Measurements from ENCODE around the gene CEBPG. TPM values are rescaled to one million over a fixed set of nuclear protein-coding genes. Genes with fewer than 3 reads are reported as not detected.

The CEBPG gene
- 10 to 100 TPM; 18.3 to 20.6 TPM for polyA plus RNA-seq

DNA sequence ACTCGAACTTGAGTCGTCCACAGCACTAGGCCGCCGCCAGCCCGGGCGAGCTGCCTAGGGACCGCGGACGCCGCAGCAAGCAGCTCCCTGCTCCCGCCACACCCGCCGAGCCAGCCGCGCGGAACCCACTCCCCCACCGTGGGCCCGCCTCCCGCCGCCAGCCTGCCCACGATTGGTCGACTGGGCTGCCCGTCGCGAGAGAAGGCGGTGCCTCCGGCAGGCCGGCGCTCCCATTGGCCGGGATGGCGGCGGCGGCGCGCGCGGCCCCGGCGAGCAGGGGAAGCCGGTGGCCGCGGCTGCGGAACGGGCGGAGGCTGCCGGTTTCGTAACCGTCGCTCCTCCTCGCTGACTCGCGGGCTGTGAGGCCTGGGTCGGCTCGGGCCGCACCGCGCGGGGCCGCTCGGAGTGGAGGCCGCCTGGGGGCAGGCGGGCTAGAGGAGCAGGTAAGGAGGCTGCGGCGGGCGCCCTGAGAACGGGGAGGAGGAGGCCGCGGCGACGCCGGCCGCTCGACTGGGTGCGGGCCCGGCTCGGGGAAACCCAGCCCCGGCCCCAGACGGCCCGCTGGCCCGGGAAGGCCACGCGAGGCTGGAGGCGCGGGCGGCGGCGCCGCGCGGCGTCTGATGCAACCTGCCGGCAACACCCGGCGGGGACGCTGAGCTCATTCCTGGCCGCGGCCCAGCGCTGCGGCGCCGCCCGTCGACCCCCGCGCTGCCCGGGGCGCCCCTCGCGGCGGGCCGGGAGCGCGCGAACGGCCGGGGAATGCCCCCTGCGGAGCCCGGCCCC lies at the start of gene CEBPG:
TSS of gene CEBPG (plus strand) at position 257 of the 783 bp plus-strand sequence. CDS start 5,531 bp downstream, outside the sequence.
- peaks cover 0 to 10% of the 10 kb centered on the region in 2 donors for H3K4me1 ChIP-seq (ENCODE audit: control insufficient read depth in 2 of 2, insufficient read depth in 2 of 2, low read length in 1 of 2)
- peak within 1 kb of the TSS; percentile 98 to 99 for H3K27ac ChIP-seq (ENCODE audit: low read depth in 2 of 2, low read length in 1 of 2)
- 0% methylated on average over 105 to 118 of the region's 118 CpGs for WGBS, 2 donors
- no peaks in the 10 kb centered on the region for H3K27me3 ChIP-seq (ENCODE audit: control insufficient read depth in 1 of 2, insufficient read depth in 2 of 2, low read length in 2 of 2)
- H3K9me3 ChIP-seq (ENCODE audit: control insufficient read depth in 2 of 2, insufficient read depth in 1 of 2, low read depth in 1 of 2, low read length in 1 of 2), result no peaks in the 10 kb centered on the region
- H3K4me3 ChIP-seq (ENCODE audit: low read depth in 1 of 2, low read length in 2 of 2), result peak within 1 kb of the TSS; percentile 70 to 99
- no peaks in the 10 kb centered on the region for H3K36me3 ChIP-seq (ENCODE audit: control insufficient read depth in 2 of 2, insufficient read depth in 2 of 2, low read length in 1 of 2)

DNA sequence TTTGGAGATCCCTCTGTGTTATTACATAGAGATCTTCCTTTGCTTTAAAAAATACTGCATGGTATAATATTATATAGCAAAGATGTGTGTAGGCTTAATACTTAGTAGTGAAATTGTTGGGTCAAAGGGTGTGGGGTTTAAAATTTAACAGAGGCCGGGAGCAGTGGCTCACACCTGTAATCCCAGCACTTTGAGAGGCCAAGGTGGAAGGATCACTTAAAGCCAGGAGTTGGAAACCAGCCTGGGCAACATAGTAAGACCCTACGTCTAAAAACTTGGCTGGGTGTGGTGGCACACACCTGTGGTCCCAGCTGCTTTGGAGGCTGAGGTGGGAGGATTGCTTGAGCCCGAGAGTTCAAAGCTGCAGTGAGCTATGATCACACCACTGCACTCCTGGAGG lies 48.9 kb upstream of the CEBPG start:
- Histone ChIP-seq H3K36me3 (ENCODE audit: control insufficient read depth in 2 of 2, insufficient read depth in 2 of 2, low read length in 1 of 2) (no peaks in the 10 kb centered on the region), H3K27me3 (ENCODE audit: control insufficient read depth in 1 of 2, insufficient read depth in 2 of 2, low read length in 2 of 2) (no peaks in the 10 kb centered on the region), H3K27ac (ENCODE audit: low read depth in 2 of 2, low read length in 1 of 2) (no peak overlapping the region), H3K4me1 (ENCODE audit: control insufficient read depth in 2 of 2, insufficient read depth in 2 of 2, low read length in 1 of 2) (no peaks in the 10 kb centered on the region), H3K9me3 (ENCODE audit: control insufficient read depth in 2 of 2, insufficient read depth in 1 of 2, low read depth in 1 of 2, low read length in 1 of 2) (peaks cover 0 to 4% of the 10 kb centered on the region in 2 donors), H3K4me3 (ENCODE audit: low read depth in 1 of 2, low read length in 2 of 2) (no peak overlapping the region)
- WGBS, 2 donors, result 78 to 79% methylated on average over 3 of the region's 3 CpGs

DNA sequence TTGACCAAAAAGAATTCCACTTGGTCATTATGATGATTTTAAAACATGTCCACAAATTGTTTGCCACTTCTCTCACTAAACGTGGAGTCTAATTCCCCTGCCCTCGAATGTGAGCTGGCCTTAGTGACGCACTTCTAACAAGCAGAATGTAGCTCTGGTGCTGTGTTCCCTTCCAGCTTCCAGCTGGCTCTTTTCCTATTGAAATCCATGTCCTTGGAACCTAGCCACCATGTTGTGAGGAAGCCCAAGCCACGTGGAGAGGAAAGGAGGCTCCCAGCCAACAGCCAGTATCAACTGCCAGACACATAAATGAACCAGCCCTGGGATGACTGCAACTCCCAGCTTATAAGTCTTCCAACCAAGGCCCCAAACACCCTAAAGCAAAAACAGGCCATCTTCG lies 47.6 kb upstream of the CEBPG start:
- Histone ChIP-seq H3K27ac (ENCODE audit: low read depth in 2 of 2, low read length in 1 of 2) (no peak overlapping the region), H3K4me3 (ENCODE audit: low read depth in 1 of 2, low read length in 2 of 2) (no peak overlapping the region), H3K36me3 (ENCODE audit: control insufficient read depth in 2 of 2, insufficient read depth in 2 of 2, low read length in 1 of 2) (no peaks in the 10 kb centered on the region), H3K27me3 (ENCODE audit: control insufficient read depth in 1 of 2, insufficient read depth in 2 of 2, low read length in 2 of 2) (no peaks in the 10 kb centered on the region), H3K4me1 (ENCODE audit: control insufficient read depth in 2 of 2, insufficient read depth in 2 of 2, low read length in 1 of 2) (no peaks in the 10 kb centered on the region), H3K9me3 (ENCODE audit: control insufficient read depth in 2 of 2, insufficient read depth in 1 of 2, low read depth in 1 of 2, low read length in 1 of 2) (peaks cover 0 to 4% of the 10 kb centered on the region in 2 donors)
- WGBS, 2 donors, result 30 to 56% methylated on average over 5 of the region's 5 CpGs

DNA sequence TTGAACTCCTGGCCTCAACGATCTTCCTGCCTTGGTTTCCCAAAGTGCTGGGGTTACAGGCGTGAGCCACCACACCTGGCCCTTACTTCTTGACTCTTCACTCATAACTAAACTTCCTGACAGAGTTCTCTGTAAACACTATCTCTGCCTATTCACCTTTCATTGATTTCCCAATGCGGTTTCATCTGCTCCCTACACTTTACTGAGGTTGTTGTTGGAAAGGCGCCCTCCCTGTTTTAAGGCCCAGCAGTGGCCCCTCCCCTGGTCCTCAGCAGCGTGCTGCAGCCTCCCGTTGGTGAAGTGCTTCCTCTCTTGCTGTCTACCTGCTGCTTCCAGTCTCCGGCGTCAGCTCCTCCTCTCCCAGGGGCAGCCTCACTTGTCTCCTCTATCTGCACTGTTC lies 44.4 kb upstream of the CEBPG start:
- Histone ChIP-seq H3K4me1 (ENCODE audit: control insufficient read depth in 2 of 2, insufficient read depth in 2 of 2, low read length in 1 of 2) (no peaks in the 10 kb centered on the region), H3K36me3 (ENCODE audit: control insufficient read depth in 2 of 2, insufficient read depth in 2 of 2, low read length in 1 of 2) (no peaks in the 10 kb centered on the region), H3K27ac (ENCODE audit: low read depth in 2 of 2, low read length in 1 of 2) (no peak overlapping the region), H3K4me3 (ENCODE audit: low read depth in 1 of 2, low read length in 2 of 2) (no peak overlapping the region), H3K27me3 (ENCODE audit: control insufficient read depth in 1 of 2, insufficient read depth in 2 of 2, low read length in 2 of 2) (no peaks in the 10 kb centered on the region), H3K9me3 (ENCODE audit: control insufficient read depth in 2 of 2, insufficient read depth in 1 of 2, low read depth in 1 of 2, low read length in 1 of 2) (peaks cover 0 to 4% of the 10 kb centered on the region in 2 donors)
- 67 to 76% methylated on average over 8 of the region's 8 CpGs for WGBS, 2 donors

- Histone ChIP-seq H3K4me1 (ENCODE audit: control insufficient read depth in 2 of 2, insufficient read depth in 2 of 2, low read length in 1 of 2) (no peaks in the 10 kb centered on the region), H3K9me3 (ENCODE audit: control insufficient read depth in 2 of 2, insufficient read depth in 1 of 2, low read depth in 1 of 2, low read length in 1 of 2) (peaks cover 0 to 4% of the 10 kb centered on the region in 2 donors), H3K4me3 (ENCODE audit: low read depth in 1 of 2, low read length in 2 of 2) (no peak overlapping the region), H3K27me3 (ENCODE audit: control insufficient read depth in 1 of 2, insufficient read depth in 2 of 2, low read length in 2 of 2) (no peaks in the 10 kb centered on the region), H3K36me3 (ENCODE audit: control insufficient read depth in 2 of 2, insufficient read depth in 2 of 2, low read length in 1 of 2) (no peaks in the 10 kb centered on the region), H3K27ac (ENCODE audit: low read depth in 2 of 2, low read length in 1 of 2) (no peak overlapping the region)
- WGBS, 2 donors, result 74 to 81% methylated on average over 4 of the region's 4 CpGs
Observed at GRCh38 chr19:33329736-33330135, 43.8 kb upstream of the CEBPG start.

DNA sequence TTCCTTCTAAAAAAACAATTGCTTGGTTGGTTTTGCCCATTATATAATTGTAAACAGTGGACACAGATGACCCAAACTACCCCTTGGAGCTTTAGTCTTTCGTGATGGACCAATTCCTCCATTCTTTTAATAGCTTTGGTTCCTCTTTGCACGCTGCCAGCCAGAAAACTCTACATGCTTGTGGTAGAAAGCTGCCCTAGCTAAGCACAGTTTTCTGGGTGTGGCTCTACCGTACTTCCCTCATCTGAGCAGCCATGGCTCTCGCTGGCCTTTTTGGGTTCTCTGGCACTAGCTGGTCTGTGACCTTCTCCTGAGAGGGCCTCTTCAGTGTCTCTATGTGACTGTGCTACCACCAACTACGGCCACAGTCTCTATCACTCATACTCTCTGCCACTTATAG lies 41.3 kb upstream of the CEBPG start:
- Histone ChIP-seq H3K4me3 (ENCODE audit: low read depth in 1 of 2, low read length in 2 of 2) (no peak overlapping the region), H3K36me3 (ENCODE audit: control insufficient read depth in 2 of 2, insufficient read depth in 2 of 2, low read length in 1 of 2) (no peaks in the 10 kb centered on the region), H3K27ac (ENCODE audit: low read depth in 2 of 2, low read length in 1 of 2) (no peak overlapping the region), H3K27me3 (ENCODE audit: control insufficient read depth in 1 of 2, insufficient read depth in 2 of 2, low read length in 2 of 2) (no peaks in the 10 kb centered on the region), H3K9me3 (ENCODE audit: control insufficient read depth in 2 of 2, insufficient read depth in 1 of 2, low read depth in 1 of 2, low read length in 1 of 2) (no peaks in the 10 kb centered on the region), H3K4me1 (ENCODE audit: control insufficient read depth in 2 of 2, insufficient read depth in 2 of 2, low read length in 1 of 2) (no peaks in the 10 kb centered on the region)
- 79 to 81% methylated on average over 5 of the region's 5 CpGs for WGBS, 2 donors

DNA sequence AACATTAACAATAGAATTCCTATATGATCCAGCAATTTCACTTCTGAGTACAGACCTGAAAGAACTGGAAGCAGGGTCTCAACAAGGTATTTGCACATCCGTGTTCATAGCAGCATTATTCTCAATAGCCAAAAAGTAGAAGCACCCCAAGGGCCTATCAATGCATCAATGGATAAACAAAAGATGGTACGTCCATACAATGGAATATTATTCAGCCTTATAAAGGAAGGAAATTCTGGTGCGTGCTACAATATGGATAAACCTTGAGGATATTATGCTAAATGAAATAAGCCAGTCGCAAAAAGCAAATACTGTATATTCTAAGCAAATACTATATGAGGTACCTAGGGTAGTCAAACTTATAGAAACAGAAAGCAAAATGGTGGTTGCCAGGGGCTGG lies 40.4 kb upstream of the CEBPG start:
- 95% methylated on average over 4 of the region's 4 CpGs for WGBS, 2 donors
- Histone ChIP-seq H3K27ac (ENCODE audit: low read depth in 2 of 2, low read length in 1 of 2) (no peak overlapping the region), H3K9me3 (ENCODE audit: control insufficient read depth in 2 of 2, insufficient read depth in 1 of 2, low read depth in 1 of 2, low read length in 1 of 2) (no peaks in the 10 kb centered on the region), H3K27me3 (ENCODE audit: control insufficient read depth in 1 of 2, insufficient read depth in 2 of 2, low read length in 2 of 2) (no peaks in the 10 kb centered on the region), H3K4me3 (ENCODE audit: low read depth in 1 of 2, low read length in 2 of 2) (no peak overlapping the region), H3K4me1 (ENCODE audit: control insufficient read depth in 2 of 2, insufficient read depth in 2 of 2, low read length in 1 of 2) (no peaks in the 10 kb centered on the region), H3K36me3 (ENCODE audit: control insufficient read depth in 2 of 2, insufficient read depth in 2 of 2, low read length in 1 of 2) (no peaks in the 10 kb centered on the region)

GRCh38 chr19:33333642-33334041 lies 39.9 kb upstream of the CEBPG start:
- 87 to 91% methylated on average over 3 of the region's 3 CpGs for WGBS, 2 donors
- Histone ChIP-seq H3K27me3 (ENCODE audit: control insufficient read depth in 1 of 2, insufficient read depth in 2 of 2, low read length in 2 of 2) (no peaks in the 10 kb centered on the region), H3K36me3 (ENCODE audit: control insufficient read depth in 2 of 2, insufficient read depth in 2 of 2, low read length in 1 of 2) (no peaks in the 10 kb centered on the region), H3K27ac (ENCODE audit: low read depth in 2 of 2, low read length in 1 of 2) (no peak overlapping the region), H3K4me3 (ENCODE audit: low read depth in 1 of 2, low read length in 2 of 2) (no peak overlapping the region), H3K9me3 (ENCODE audit: control insufficient read depth in 2 of 2, insufficient read depth in 1 of 2, low read depth in 1 of 2, low read length in 1 of 2) (no peaks in the 10 kb centered on the region), H3K4me1 (ENCODE audit: control insufficient read depth in 2 of 2, insufficient read depth in 2 of 2, low read length in 1 of 2) (no peaks in the 10 kb centered on the region)

DNA sequence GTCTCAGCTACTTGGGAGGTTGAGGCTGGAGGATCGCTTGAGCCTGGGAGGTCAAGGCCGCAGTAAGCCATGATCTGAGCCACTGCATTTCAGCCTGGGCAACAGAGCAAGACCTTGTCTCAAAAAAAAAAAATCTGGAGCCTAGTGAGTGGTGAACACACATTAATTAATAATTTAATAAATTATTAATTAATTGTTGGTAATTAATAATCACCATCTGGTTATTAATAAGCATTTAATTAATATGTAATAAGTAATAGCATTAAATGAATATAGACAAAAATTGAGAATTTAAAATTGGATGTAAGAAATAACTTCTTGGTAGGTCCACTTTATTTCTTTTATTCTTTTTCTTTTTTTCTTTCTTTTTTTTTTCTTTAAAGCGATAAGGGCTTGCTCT lies 39.2 kb upstream of the CEBPG start:
- Histone ChIP-seq H3K4me3 (ENCODE audit: low read depth in 1 of 2, low read length in 2 of 2) (no peak overlapping the region), H3K4me1 (ENCODE audit: control insufficient read depth in 2 of 2, insufficient read depth in 2 of 2, low read length in 1 of 2) (no peaks in the 10 kb centered on the region), H3K27ac (ENCODE audit: low read depth in 2 of 2, low read length in 1 of 2) (no peak overlapping the region), H3K9me3 (ENCODE audit: control insufficient read depth in 2 of 2, insufficient read depth in 1 of 2, low read depth in 1 of 2, low read length in 1 of 2) (no peaks in the 10 kb centered on the region), H3K36me3 (ENCODE audit: control insufficient read depth in 2 of 2, insufficient read depth in 2 of 2, low read length in 1 of 2) (no peaks in the 10 kb centered on the region), H3K27me3 (ENCODE audit: control insufficient read depth in 1 of 2, insufficient read depth in 2 of 2, low read length in 2 of 2) (no peaks in the 10 kb centered on the region)
- WGBS, 2 donors, result 99 to 100% methylated on average over 3 of the region's 3 CpGs

DNA sequence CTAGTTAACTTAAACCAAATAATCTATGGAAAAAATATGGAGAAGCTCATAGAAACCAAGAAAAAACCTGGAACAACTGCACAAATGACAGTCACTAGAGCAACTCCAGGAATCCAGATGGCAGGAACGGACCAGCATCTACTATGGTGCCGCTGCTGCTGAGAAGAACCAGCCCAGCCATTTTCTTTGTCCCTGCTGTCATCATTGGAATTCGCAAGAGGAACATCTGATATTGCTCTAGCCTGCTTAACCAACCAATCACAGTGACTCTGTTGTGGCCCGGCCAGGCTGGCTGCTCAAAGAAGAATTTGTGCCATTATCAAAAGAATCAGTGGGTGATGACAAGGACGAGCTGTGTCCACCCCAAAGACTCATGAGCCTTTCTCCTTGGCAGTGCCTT lies 38.1 kb upstream of the CEBPG start:
- Histone ChIP-seq H3K27me3 (ENCODE audit: control insufficient read depth in 1 of 2, insufficient read depth in 2 of 2, low read length in 2 of 2) (no peaks in the 10 kb centered on the region), H3K4me1 (ENCODE audit: control insufficient read depth in 2 of 2, insufficient read depth in 2 of 2, low read length in 1 of 2) (no peaks in the 10 kb centered on the region), H3K36me3 (ENCODE audit: control insufficient read depth in 2 of 2, insufficient read depth in 2 of 2, low read length in 1 of 2) (no peaks in the 10 kb centered on the region), H3K27ac (ENCODE audit: low read depth in 2 of 2, low read length in 1 of 2) (no peak overlapping the region), H3K9me3 (ENCODE audit: control insufficient read depth in 2 of 2, insufficient read depth in 1 of 2, low read depth in 1 of 2, low read length in 1 of 2) (no peaks in the 10 kb centered on the region), H3K4me3 (ENCODE audit: low read depth in 1 of 2, low read length in 2 of 2) (no peak overlapping the region)
- 90 to 94% methylated on average over 5 of the region's 5 CpGs for WGBS, 2 donors
